Prostate gland (tissue), 2 donors: ENCODE data around the gene SVEP1. TPM values are rescaled to one million over a fixed set of nuclear protein-coding genes. Genes with fewer than 3 reads are reported as not detected.
"Not testable (repeated sequence)": the region's sequence is repeated elsewhere in the genome, so short reads cannot be mapped to it uniquely, and the experiment has no call there.

Experiments
- DNase-seq: peaks from one replicate; pipeline ENCODE4 v3.0.0-alpha.2; 2019; ENCODE audit warnings: low spot score
- H3K27ac ChIP-seq, 2 donors: fragments of 200-600 bp; sonication (generic); 2 replicates each; pipeline ENCODE4 v1.5.1; 2017 to 2019
- H3K27me3 ChIP-seq: fragments of 200-600 bp; sonication (generic); replicated peaks from 2 replicates; pipeline ENCODE4 v1.5.1; 2019; ENCODE audit not compliant: insufficient read depth
- H3K36me3 ChIP-seq, 2 donors: fragments of 200-600 bp; sonication (generic); 1 replicate in 1 of 2; 2 replicates in 1 of 2; pipeline versions ENCODE4 v1.5.1 to v1.8.1; 2017 to 2019
- H3K4me1 ChIP-seq: fragments of 200-600 bp; sonication (generic); replicated peaks from 2 replicates; pipeline ENCODE4 v1.5.1; 2019
- H3K4me3 ChIP-seq, 2 donors: fragments of 200-600 bp; sonication (generic); 2 replicates each; pipeline ENCODE4 v1.5.1; 2017 to 2019
- H3K9me3 ChIP-seq: fragments of 200-600 bp; sonication (generic); 2 replicates; pipeline ENCODE4 v1.5.1; 2017
- CTCF ChIP-seq, 4 experiments: fragments of 200-600 bp in 2 of 4; fragments of 450-650 bp in 2 of 4; sonication (generic) in 2 of 4; IDR thresholded peaks; 1 replicate in 3 of 4; 2 replicates in 1 of 4; pipeline ENCODE4 v1.5.1; 2016 to 2019; ENCODE audit warnings: antibody characterized with exemption in 4 of 4, mild to moderate bottlenecking in 2 of 4, moderate library complexity in 2 of 4
- POLR2A ChIP-seq: fragments of 450-650 bp; IDR thresholded peaks from one replicate; pipeline ENCODE4 v1.6.1; 2016; ENCODE audit warnings: antibody characterized with exemption, mild to moderate bottlenecking
- POLR2AphosphoS5 ChIP-seq: sonication (generic); formaldehyde crosslinking; IDR thresholded peaks from one replicate; pipeline ENCODE4 v1.6.1; 2017; ENCODE audit warnings: antibody characterized with exemption
- WGBS: methylation state at CpG from one replicate; pipeline ENCODE4 v1.1.5; 2018; 5-methylcytosine and 5-hydroxymethylcytosine counted together
- intact Hi-C: fragments of 100-400 bp; cut with DNase I; formaldehyde crosslinking; loops from one replicate; pipeline ENCODE4 v1.14.2; 2022
- total RNA-seq, 2 donors: library from RNA; depleted of rRNA; stranded (reverse); fragments of >200 nt; gene quantifications; one replicate each; pipeline ENCODE4 v1.1.0, GENCODE V29; 2016

The SVEP1 gene
- total RNA-seq, 2 donors from 2014 or later = 2.7 to 5.8 TPM

DNA sequence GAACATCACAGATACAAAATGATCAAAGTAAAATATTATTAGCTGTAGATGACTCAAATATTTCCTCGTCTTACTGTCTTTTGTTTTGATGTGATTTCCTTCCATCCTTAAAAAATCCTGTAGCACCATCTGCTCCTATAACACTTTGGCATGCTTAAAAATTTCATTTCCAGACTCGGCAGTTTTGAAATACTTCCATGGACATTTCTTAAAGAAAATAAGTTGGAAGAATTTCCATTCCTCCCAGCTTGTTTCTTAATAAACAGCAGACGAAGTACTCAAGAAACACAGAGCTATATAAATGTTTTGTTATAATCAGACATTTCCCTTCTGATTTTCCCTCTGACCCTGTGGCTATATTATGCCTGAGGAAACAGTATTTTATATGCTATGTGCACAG is 41.2 kb upstream of the SVEP1 start:
- intact Hi-C loops = loop anchor here (5.0 kb wide), 2 partner anchors 168 to 438 kb away; no protein-coding TSS in a partner anchor
- Histone ChIP-seq H3K27ac (no peak overlapping the region), H3K4me3 (no peak overlapping the region), H3K9me3 (no peaks in the 10 kb centered on the region), H3K36me3 (no peaks in the 10 kb centered on the region), H3K27me3 (peaks cover 3% of the 10 kb centered on the region), H3K4me1 (no peaks in the 10 kb centered on the region)
- no peak for DNase-seq
- TF ChIP-seq POLR2A = no peak
- TF ChIP-seq POLR2AphosphoS5 = no peak
- no peak for TF ChIP-seq CTCF (IDR thresholded peaks at IDR 0.05)
- 58% methylated on average over 3 of the region's 3 CpGs for WGBS

DNA sequence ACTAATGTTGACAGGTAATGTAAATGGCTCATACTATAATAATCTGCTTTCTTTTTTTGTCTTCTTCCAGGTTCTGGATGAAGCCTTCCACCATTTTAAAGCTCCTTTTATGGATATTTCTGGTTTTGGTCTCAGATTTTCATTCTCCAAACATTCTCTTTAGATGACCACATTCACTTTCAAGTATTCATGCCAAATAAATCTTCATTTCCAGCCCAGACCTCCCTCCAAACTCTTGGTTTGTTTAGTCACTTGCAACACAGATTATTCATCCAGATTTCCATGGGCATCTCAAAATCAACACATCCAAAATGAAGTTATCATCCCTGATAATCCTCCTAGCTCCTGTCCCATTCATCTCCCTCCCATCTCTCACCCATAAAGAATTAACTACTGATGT is 40.3 kb upstream of the SVEP1 start:
- H3K27ac ChIP-seq = no peak overlapping the region
- intact Hi-C loops = loop anchor here (5.0 kb wide), 2 partner anchors 168 to 438 kb away; no protein-coding TSS in a partner anchor
- TF ChIP-seq POLR2A (no peak), CTCF (IDR thresholded peaks at IDR 0.05) (no peak), POLR2AphosphoS5 (no peak)
- H3K9me3 ChIP-seq = no peaks in the 10 kb centered on the region
- H3K4me3 ChIP-seq = no peak overlapping the region
- no peaks in the 10 kb centered on the region for H3K4me1 ChIP-seq
- H3K36me3 ChIP-seq = no peaks in the 10 kb centered on the region
- no peak for DNase-seq
- H3K27me3 ChIP-seq = peaks cover 3% of the 10 kb centered on the region

DNA sequence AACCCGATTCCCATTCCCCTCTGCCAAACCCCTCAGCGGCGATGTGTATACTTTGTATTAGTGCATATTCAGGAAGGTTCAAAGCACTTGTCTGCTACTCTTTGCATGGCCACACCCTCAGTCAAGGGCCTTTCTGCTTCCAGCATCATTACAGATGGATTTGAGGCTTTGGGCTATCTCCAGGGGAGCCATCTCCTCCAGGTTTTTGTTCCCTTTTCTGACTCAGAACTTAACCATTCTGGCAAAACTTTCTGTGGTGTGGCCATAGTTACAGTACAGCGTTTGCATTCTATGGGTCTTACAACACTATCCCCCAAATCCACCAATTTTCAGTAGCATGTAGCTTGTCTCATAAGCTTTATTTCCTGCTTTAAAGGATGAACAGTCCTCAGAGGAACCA is 36.0 kb upstream of the SVEP1 start:
- Histone ChIP-seq H3K36me3 (no peaks in the 10 kb centered on the region), H3K9me3 (no peaks in the 10 kb centered on the region), H3K27me3 (peaks cover 3% of the 10 kb centered on the region), H3K4me3 (no peak overlapping the region), H3K4me1 (no peaks in the 10 kb centered on the region), H3K27ac (no peak overlapping the region)
- no peak for DNase-seq
- WGBS = 80% methylated on average over 4 of the region's 4 CpGs
- intact Hi-C loops = no loop called here
- TF ChIP-seq POLR2AphosphoS5 = no peak
- TF ChIP-seq POLR2A = no peak
- TF ChIP-seq CTCF (IDR thresholded peaks at IDR 0.05) = no peak

- H3K9me3 ChIP-seq, DNase-seq, H3K4me1 ChIP-seq, H3K27ac ChIP-seq, intact Hi-C loops, H3K36me3 ChIP-seq, H3K4me3 ChIP-seq, H3K27me3 ChIP-seq: not testable (repeated sequence)
- WGBS = 82% methylated on average over 8 of the region's 8 CpGs
Measured at GRCh38 chr9:110614576-110614975, 35.0 kb upstream of the SVEP1 start.

DNA sequence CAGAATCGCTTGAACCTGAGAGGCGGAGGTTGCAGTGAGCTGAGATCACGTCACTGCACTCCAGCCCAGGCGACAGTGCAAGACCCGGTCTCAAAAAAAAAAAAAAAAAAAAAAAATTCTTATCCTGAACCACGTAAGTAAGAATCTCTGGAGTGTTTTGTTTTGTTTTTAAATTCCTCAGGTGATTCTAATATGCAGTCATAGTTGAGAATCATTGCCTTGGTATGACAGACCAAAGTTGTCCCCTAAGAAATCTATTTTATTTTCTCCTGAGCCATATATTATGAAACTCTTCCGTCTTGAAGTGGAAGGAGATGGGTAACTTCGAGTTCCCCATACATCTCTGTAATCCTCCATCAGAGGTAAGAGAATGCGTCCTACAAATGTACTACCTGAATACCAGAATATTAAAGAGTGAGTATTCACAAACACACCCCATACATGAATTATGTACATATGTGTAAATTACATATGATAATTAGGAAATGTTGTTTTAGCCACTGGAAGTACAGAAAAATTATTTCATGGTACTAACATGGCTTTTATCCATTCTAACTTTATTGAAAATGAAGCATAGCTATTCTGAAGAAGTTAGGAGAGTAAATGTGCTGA is 26.7 kb upstream of the SVEP1 start:
- TF ChIP-seq POLR2A (no peak), POLR2AphosphoS5 (no peak), CTCF (IDR thresholded peaks at IDR 0.05) (no peak)
- WGBS = 65% methylated on average over 9 of the region's 9 CpGs
- no peaks in the 10 kb centered on the region for H3K36me3 ChIP-seq
- H3K9me3 ChIP-seq = no peaks in the 10 kb centered on the region
- no peak for DNase-seq
- no peaks in the 10 kb centered on the region for H3K4me1 ChIP-seq
- H3K27me3 ChIP-seq = no peaks in the 10 kb centered on the region
- no peak overlapping the region for H3K4me3 ChIP-seq
- intact Hi-C loops = no loop called here
- no peak overlapping the region for H3K27ac ChIP-seq
